Hepatic stellate cell (primary cell): ENCODE measurements around the gene LCA5.
"Not testable (repeated sequence)": the region's sequence is repeated elsewhere in the genome, so short reads cannot be mapped to it uniquely, and the experiment has no call there.

ENCODE experiments used
- DNase-seq: peaks from one replicate; pipeline ENCODE4 v3.0.0; 2011; ENCODE audit warnings: low spot score

The LCA5 gene

GRCh38 chr6:79466207-79466834 is 70.9 kb downstream of the LCA5 start:
- DNase-seq: peak; percentile 9

GRCh38 chr6:79465381-79465780 is 71.8 kb downstream of the LCA5 start:
- no peak for DNase-seq

- DNase-seq: no peak
Measured at GRCh38 chr6:79463621-79464050, 73.6 kb downstream of the LCA5 start.

- no peak for DNase-seq
Measured at GRCh38 chr6:79461205-79461604, 76.0 kb downstream of the LCA5 start.

- no peak for DNase-seq
Measured at GRCh38 chr6:79455446-79455845, 81.8 kb downstream of the LCA5 start.

GRCh38 chr6:79453558-79454042 is 83.6 kb downstream of the LCA5 start:
- DNase-seq: no peak

- no peak for DNase-seq
Measured at GRCh38 chr6:79450984-79451383, 86.2 kb downstream of the LCA5 start.

- DNase-seq: no peak
Measured at GRCh38 chr6:79446006-79446405, 91.2 kb downstream of the LCA5 start.

- not testable (repeated sequence) for DNase-seq
Measured at GRCh38 chr6:79443876-79444275, 93.4 kb downstream of the LCA5 start.

GRCh38 chr6:79441192-79441591 is 96.0 kb downstream of the LCA5 start:
- no peak for DNase-seq

GRCh38 chr6:79440598-79440997 is 96.6 kb downstream of the LCA5 start:
- DNase-seq: no peak

GRCh38 chr6:79438030-79438429 is 99.2 kb downstream of the LCA5 start:
- DNase-seq: peak; percentile 31

- DNase-seq: no peak
Measured at GRCh38 chr6:79436241-79436640, 101.0 kb downstream of the LCA5 start.

- no peak for DNase-seq
Measured at GRCh38 chr6:79435746-79436145, 101.5 kb downstream of the LCA5 start.
